GF-D8 (cell line): ENCODE data around the gene PKM.
A peak's percentile ranks its signal among the peaks of the same experiment; 100 is the strongest.

ENCODE experiments used
- DNase-seq: peaks from one replicate; lab custom pipeline; 2025; lab: John Stamatoyannopoulos, UW

Gene PKM

GRCh38 chr15:72200395-72201237 is 30.4 kb downstream of the PKM start:
- no peak for DNase-seq

- DNase-seq: no peak
These were observed 31.2 kb downstream of the PKM start for GRCh38 chr15:72199721-72200212.

- no peak for DNase-seq
These were observed 31.8 kb downstream of the PKM start for GRCh38 chr15:72199205-72199515.

DNA sequence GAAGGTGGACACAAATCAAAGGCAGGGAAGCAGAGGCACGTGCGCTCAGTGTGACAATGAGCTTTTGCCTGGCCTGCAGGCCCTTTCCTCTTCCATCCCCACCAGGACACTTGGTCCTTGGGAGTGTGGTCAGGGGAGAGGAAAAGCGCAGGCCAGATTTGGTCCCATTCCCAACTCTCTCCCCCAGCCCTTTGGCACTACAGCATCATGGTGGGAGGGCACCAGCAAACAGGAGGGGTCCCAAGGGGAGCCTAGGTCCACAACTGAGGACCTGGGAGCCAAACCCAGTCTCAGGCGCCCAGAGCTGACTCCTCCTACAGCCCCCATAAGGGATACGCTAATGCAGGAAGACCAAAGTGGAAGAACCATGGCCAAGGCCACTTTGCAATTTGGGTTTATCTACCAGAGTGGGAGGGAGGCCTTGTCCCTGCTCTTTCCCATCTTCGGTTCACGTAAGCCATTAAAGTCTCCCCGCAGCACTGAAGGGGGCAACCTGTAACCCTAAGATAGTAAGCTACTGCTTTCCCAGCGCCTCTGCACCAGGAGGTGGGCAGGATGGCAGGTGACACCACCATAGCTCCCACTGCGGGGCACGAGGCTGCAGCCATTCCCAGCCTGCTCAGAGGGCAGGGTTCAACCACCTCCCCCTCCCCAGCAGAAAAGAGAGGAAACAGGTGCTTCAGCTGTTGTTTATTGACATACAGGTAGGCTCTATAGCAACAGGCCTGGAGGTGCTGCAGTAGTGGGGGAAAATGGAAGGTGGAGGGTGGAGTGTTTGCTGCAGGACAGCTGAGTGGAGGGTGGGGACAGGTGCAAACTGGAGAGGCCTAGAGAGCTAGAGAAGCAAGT is 32.4 kb downstream of the PKM start:
- no peak for DNase-seq

DNA sequence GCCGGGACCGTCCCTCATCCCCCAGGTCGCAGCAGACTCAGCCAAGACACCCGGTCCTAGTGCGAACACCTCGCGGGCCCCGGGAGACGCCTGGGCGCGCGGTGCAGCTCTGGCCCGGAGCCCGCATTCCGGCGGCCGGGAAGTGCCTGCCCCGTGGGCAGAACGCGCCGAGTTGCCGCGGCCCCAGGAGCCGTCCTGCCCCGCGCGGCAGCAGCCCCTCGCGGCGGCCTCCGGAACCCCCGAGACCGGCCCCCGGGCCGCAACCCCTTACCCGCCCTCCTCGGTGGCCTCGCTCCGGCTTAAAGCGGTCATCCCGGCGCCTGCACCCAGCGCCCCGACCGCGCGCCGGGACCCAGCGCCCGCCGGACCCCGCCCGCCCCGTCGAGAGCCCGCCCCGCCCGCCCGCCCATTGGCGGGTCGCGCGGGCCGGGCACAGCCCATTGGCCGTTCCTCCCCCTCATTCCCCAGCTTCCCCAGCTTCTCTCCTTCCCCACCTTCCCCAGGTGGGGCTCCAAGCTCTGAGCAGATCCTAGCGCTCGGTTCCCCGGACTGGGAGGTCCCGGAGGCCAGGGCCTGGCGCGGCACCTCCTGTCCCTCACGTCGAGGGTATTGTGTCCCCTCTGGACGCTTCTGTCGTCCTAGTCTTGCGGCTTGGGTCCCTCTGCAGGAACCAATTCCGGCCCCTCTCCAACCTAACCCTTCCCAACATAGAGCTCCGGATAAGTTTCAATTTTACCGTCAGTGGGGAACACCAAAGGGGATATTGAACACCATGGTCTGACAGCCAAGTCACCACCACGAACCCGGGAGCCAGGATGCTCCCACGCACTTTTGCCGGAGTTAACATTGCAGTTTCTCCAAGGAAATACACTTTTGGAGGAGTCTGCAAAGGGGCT is 33.3 kb downstream of the PKM start, which contains the start of gene GRAMD2A:
Gene GRAMD2A (minus strand): TSS at position 328 of the 896 bp plus-strand sequence.
- DNase-seq: no peak

- no peak for DNase-seq
These were observed 33.9 kb downstream of the PKM start for GRCh38 chr15:72197041-72197459.

GRCh38 chr15:72196409-72197040 is 34.5 kb downstream of the PKM start:
- no peak for DNase-seq

DNA sequence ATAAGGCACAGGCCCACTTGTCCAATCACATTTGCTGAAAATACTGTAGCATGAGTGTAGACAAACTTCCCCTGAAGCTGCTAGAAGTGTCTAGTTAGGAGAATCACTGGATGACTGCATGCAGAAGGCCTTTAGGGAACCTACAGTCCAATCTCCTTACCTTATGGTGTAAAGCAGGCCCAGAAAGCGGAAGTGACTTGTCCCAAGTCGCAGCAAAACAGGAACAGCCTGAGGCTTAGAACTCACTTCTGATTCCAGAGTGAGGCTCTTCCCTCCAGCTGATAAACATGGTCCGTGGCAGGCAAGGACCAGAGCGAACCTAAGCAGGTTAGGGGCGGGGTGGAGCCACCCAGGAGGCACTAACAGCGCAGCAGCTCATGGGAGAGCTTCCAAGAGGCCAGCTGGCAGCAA is 35.9 kb downstream of the PKM start:
- peak; percentile 78 for DNase-seq

DNA sequence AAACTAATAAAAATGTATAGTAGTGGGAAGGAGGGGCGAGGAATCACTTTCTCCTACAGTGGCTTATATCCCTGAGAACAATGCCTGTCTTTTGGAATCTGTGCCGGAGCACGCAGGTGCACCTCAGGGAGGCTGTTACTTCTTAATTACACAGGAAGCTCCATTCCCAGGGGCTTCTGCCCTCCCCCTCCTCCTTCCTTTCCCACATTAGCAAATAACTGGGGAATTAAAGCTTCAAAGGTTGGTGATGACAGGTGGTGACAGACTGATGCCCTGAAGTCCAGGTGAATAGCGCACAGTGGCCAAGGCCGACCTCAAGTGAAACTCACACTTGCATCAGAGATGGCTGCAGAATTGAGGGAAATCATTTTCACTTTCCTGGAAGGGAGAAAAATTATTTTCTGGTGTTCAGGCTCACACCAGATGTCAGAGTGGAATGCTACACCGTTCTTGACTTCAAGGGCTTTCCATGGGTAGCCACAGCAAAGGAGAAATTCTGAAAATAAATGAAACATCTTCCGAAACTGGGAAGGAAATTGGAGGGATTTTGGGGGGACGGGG is 37.1 kb downstream of the PKM start:
- DNase-seq: no peak

DNA sequence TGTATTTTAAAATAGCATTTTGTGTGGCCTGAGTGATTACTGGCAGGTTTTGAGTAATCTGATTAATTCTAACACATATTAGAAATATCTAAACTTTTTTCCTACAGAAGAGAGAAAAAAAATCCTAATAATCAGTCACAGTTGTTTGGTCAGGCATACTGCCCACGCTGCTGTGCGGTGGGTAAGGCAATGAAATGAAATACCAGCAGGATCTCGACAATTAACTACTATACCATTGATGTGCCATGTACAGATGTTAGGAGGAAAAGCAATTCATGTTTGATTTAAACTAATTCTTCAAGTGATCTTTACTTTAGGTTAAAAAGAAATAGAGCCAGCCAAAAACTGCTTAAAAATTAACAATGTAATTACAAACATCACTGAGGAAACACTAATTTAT is 38.6 kb downstream of the PKM start:
- DNase-seq: no peak

DNA sequence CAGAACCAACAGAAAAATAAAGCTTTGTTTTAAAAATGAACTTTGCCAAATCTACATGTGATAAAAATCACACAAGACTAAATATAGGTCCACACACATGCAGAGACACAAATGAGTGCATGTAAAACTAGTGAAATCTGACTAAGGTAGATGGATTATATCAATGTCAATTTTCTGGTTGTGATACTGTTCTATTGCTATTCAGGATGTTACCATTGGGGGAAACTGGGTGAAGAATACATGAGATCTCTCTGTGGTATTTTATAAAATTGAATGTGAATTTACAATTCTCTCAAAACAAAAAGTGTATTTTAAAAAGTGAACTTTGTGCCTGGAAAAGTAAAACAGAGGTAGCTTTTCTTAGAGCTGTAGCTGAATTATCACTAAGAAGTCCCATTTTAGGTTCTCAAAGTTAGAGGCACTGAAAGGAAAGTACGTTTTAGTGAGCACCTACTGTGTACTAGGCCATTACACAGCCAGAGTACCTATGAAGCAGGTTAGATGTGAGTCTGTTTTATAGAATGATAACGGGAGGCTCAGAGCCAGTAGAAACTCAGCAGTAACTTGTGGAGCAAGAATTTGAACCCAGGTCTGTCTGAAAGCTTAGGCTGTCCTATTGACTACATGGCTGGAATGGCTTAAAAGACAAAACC is 41.6 kb downstream of the PKM start:
- no peak for DNase-seq

- no peak for DNase-seq
These were observed 46.7 kb downstream of the PKM start for GRCh38 chr15:72184165-72184811.

DNA sequence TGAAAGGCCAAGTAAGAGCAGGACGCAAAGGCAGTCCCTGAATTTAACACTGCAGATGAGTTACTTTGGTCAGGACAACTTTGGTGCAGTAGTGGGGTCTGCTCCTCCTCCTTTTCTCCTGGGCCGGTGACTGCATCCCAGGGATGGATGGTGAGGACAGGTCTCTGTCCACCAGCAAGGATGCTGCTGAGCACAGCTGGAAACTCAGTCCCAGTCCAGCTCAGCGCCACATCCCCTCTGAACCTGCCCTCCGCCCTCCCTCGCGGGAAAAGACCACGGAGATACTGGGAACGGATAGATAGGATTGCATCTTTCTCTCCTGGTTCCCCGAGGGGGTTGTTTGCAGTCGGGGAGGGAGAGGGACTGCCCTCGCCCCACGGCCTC is 47.2 kb downstream of the PKM start:
- no peak for DNase-seq

- DNase-seq: no peak
These were observed 48.3 kb downstream of the PKM start for GRCh38 chr15:72182673-72183072.

DNA sequence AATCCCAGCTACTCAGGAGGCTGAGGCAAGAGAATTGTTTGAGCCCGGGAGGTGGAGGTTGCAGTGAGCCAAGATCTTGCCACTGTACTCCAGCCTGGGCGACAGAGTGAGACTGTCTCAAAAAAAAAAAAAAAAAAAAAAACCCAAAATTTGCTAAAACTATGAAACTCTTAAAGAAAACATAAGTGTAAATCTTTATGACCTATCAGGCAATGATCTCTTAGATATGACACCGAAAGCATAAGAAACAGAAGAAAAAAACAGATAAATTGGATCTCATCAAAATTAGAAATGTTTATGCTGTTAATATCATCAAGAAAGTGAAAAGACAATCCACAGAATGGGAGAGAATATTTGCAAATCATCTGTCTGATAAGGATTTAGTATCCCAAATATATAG is 48.7 kb downstream of the PKM start:
- no peak for DNase-seq

- DNase-seq: no peak
These were observed 50.1 kb downstream of the PKM start for GRCh38 chr15:72180761-72181324.

- no peak for DNase-seq
These were observed 50.9 kb downstream of the PKM start for GRCh38 chr15:72179950-72180581.

GRCh38 chr15:72178976-72179585 is 51.9 kb downstream of the PKM start:
- no peak for DNase-seq

DNA sequence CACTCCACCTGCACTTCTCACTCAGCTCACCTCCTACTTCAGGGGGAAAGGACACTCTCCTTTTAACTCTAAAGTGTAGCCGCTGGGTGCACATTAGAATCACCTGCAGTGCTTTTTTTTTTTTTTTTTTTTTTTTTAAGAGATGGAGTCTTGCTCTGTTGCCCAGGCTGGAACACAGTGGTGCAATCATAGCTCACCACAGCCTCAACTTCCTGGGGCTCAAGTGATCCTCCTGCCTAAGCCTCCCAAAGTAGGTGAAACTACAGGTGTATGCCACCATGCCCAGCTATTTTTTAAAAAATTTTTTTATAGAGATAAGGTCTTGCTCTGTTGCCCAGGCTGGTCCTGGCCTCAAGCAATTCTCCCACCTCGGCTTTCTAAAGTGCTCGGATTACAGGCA is 54.2 kb downstream of the PKM start:
- DNase-seq: no peak
